IMR-90 (cell line): ENCODE measurements around the gene FABP6.

Experiments
- CEBPB ChIP-seq: IDR thresholded peaks from 2 replicates; pipeline ENCODE4 v1.6.1; 2012; ENCODE audit warnings: low read depth, low read length, improper control_type of control experiment
- CHD1 ChIP-seq: IDR thresholded peaks from 2 replicates; pipeline ENCODE4 v1.6.1; 2012; ENCODE audit warnings: low read depth, low read length, improper control_type of control experiment
- CTCF ChIP-seq: conservative IDR thresholded peaks from 2 replicates; pipeline ENCODE4 v1.5.1; 2012; ENCODE audit warnings: mild to moderate bottlenecking, low read depth, low read length, improper control_type of control experiment
- ELK1 ChIP-seq: fragments of 150-350 bp; IDR thresholded peaks from 2 replicates; pipeline ENCODE4 v1.6.1; 2016; ENCODE audit warnings: low read depth, mild to moderate bottlenecking, low read length, moderate library complexity, borderline replicate concordance
- MAFK ChIP-seq: IDR thresholded peaks from 2 replicates; pipeline ENCODE4 v1.6.1; 2012; ENCODE audit warnings: low read depth, low read length, improper control_type of control experiment
- MAZ ChIP-seq: IDR thresholded peaks from 2 replicates; pipeline ENCODE4 v1.6.1; 2012; ENCODE audit warnings: low read depth, mild to moderate bottlenecking, low read length, improper control_type of control experiment, moderate library complexity, borderline replicate concordance
- MXI1 ChIP-seq: IDR thresholded peaks from 2 replicates; pipeline ENCODE4 v1.6.1; 2012; ENCODE audit warnings: low read depth, mild to moderate bottlenecking, low read length, moderate library complexity, borderline replicate concordance
- POLR2A ChIP-seq: IDR thresholded peaks from 2 replicates; pipeline ENCODE4 v1.6.1; 2012; ENCODE audit warnings: mild to moderate bottlenecking, low read depth, low read length
- RAD21 ChIP-seq: IDR thresholded peaks from 2 replicates; pipeline ENCODE4 v1.6.1; 2012; ENCODE audit warnings: low read length, improper control_type of control experiment
- RCOR1 ChIP-seq: IDR thresholded peaks from 2 replicates; pipeline ENCODE4 v1.6.1; 2012; ENCODE audit warnings: mild to moderate bottlenecking, low read length, improper control_type of control experiment; ENCODE audit not compliant: insufficient replicate concordance
- RFX5 ChIP-seq: IDR thresholded peaks from 2 replicates; pipeline ENCODE4 v1.8.0; 2012; ENCODE audit warnings: low read depth, mild to moderate bottlenecking, low read length, moderate library complexity
- SMC3 ChIP-seq: fragments of 150-350 bp; IDR thresholded peaks from 2 replicates; pipeline ENCODE4 v1.6.1; 2016; ENCODE audit warnings: low read depth, mild to moderate bottlenecking, antibody characterized with exemption, low read length, moderate library complexity
- USF2 ChIP-seq: fragments of 150-350 bp; IDR thresholded peaks from 2 replicates; pipeline ENCODE4 v1.6.1; 2017; ENCODE audit warnings: mild to moderate bottlenecking, antibody characterized with exemption, low read length, low read depth

- TF ChIP-seq CTCF: no peak
- no peak for TF ChIP-seq POLR2A
- TF ChIP-seq USF2: no peak
- TF ChIP-seq MAZ: no peak
- TF ChIP-seq RCOR1: no peak
- no peak for TF ChIP-seq SMC3
- TF ChIP-seq ELK1: no peak
- no peak for TF ChIP-seq RAD21
- no peak for TF ChIP-seq RFX5
- no peak for TF ChIP-seq MXI1
- no peak for TF ChIP-seq MAFK
- no peak for TF ChIP-seq CEBPB
- TF ChIP-seq CHD1: no peak
Measured at GRCh38 chr5:160250226-160250625, 20.9 kb downstream of the FABP6 start.
